Esophagus muscularis mucosa (tissue), 4 donors: ENCODE data around the gene CORO6. TPM values are rescaled to one million over a fixed set of nuclear protein-coding genes. Genes with fewer than 3 reads are reported as not detected.
A peak's percentile ranks its signal among the peaks of the same experiment; 100 is the strongest.

Experiments
- DNase-seq: peaks from one replicate; pipeline ENCODE4 v3.0.0-alpha.2; 2017; ENCODE audit errors: extremely low spot score
- H3K27ac ChIP-seq, 4 donors: fragments of 200-600 bp; sonication (generic); replicated peaks in 1 of 4; 1 replicate in 3 of 4; 2 replicates in 1 of 4; pipeline ENCODE4 v1.5.1; 2016 to 2019; ENCODE audit warnings: mild to moderate bottlenecking in 1 of 4
- H3K27me3 ChIP-seq, 4 donors: fragments of 200-600 bp; sonication (generic); one replicate each; pipeline versions ENCODE4 v1.5.1 to v1.6.0; 2016 to 2019
- H3K36me3 ChIP-seq, 4 donors: fragments of 200-600 bp; sonication (generic); one replicate each; pipeline ENCODE4 v1.5.1; 2016 to 2019
- H3K4me1 ChIP-seq, 4 donors: fragments of 200-600 bp; sonication (generic); one replicate each; pipeline ENCODE4 v1.5.1; 2016 to 2019
- H3K4me3 ChIP-seq, 4 donors: fragments of 200-600 bp; sonication (generic); 1 replicate in 2 of 4; 2 replicates in 2 of 4; pipeline ENCODE4 v1.5.1; 2016 to 2019; ENCODE audit warnings: mild to moderate bottlenecking in 4 of 4, moderate library complexity in 1 of 4
- H3K9me3 ChIP-seq, 4 donors: fragments of 200-600 bp; sonication (generic); 1 replicate in 3 of 4; 2 replicates in 1 of 4; pipeline ENCODE4 v1.5.1; 2016 to 2019
- CTCF ChIP-seq, 3 experiments: fragments of 200-600 bp in 2 of 3; fragments of 450-650 bp in 1 of 3; sonication (generic) in 2 of 3; IDR thresholded peaks; one replicate each; pipeline ENCODE4 v1.5.1; 2017 to 2019; ENCODE audit warnings: antibody characterized with exemption in 3 of 3, mild to moderate bottlenecking in 2 of 3, moderate library complexity in 1 of 3
- EP300 ChIP-seq: sonication (generic); formaldehyde crosslinking; IDR thresholded peaks from one replicate; pipeline ENCODE4 v1.6.1; 2017; ENCODE audit warnings: antibody characterized with exemption
- POLR2A ChIP-seq: fragments of 450-650 bp; IDR thresholded peaks from one replicate; pipeline ENCODE4 v1.6.1; 2017; ENCODE audit warnings: antibody characterized with exemption, moderate library complexity, mild to moderate bottlenecking, low read depth
- POLR2AphosphoS5 ChIP-seq, 2 donors: sonication (generic); formaldehyde crosslinking; IDR thresholded peaks; one replicate each; pipeline ENCODE4 v1.6.1; 2017; ENCODE audit warnings: antibody characterized with exemption in 2 of 2
- WGBS: methylation state at CpG from one replicate; pipeline ENCODE4 v1.1.5; 2018; 5-methylcytosine and 5-hydroxymethylcytosine counted together
- intact Hi-C: fragments of 100-400 bp; cut with DNase I; formaldehyde crosslinking; loops from one replicate; pipeline ENCODE4 v1.15.1; 2023
- total RNA-seq, 4 donors: library from RNA; depleted of rRNA; stranded (reverse); fragments of >200 nt; gene quantifications; one replicate each; pipeline versions ENCODE4 v1.1.0 to v1.2.1, GENCODE V29; 2016

CORO6 gene
- total RNA-seq, 4 donors from 2014 or later, result 43.7 to 67.7 (median 46.9) TPM

DNA sequence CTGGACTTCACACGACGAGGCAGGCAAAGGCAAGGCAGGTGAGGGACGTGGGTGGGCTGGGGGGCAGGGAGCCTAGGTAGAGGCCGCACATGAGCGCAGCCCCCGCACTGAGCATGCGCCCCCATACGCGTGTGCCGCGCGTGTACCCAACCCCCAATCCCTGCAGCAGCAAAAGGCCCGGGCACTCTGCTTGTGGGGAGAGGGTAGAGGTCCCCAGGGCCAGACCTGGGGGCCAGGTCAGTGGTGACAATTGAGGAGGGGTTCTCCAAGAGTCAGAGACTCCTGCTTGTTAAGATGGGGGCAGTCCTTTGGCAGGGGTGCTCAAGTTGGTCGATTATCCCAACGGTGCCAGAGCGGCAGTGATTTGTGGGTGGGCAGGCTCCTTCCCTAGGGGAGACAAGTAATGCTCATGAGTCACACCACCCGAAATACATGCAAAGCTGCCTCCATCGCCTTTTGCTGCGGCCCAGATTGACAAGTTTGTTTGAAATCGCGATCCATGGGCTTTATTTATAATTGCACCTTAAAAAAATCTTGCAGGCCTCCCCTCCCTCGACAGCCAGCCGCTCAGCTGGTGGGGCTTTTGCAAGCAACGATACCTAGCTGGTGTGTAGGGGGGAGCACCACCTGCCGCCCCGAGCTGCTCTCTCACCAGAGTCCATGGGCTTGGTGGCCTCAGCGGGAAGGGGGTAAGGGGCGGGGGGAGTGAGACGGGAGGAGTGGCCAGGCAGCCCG lies 32.1 kb downstream of the CORO6 start:
- Histone ChIP-seq H3K36me3 (no peaks in the 10 kb centered on the region), H3K27ac (peak overlapping the region; percentile 83 to 92 (median 86)), H3K27me3 (no peaks in the 10 kb centered on the region), H3K4me3 (peak overlapping the region; percentile 85 to 99 (median 88)), H3K4me1 (peaks cover 64 to 83% (median 75%) of the 10 kb centered on the region in 4 donors), H3K9me3 (no peaks in the 10 kb centered on the region)
- DNase-seq, result no peak
- intact Hi-C loops, result no loop called here
- TF ChIP-seq POLR2AphosphoS5 (IDR thresholded peaks at IDR 0.05) (no peak), POLR2A (no peak), EP300 (no peak), CTCF (IDR thresholded peaks at IDR 0.05) (no peak)
- WGBS, result 23% methylated on average over 15 of the region's 30 CpGs

GRCh38 chr17:29589524-29590410 lies 32.9 kb downstream of the CORO6 start, which contains the start of gene GIT1:
TSS of gene GIT1 (minus strand) at chr17:29589648. CDS start at chr17:29589378, 270 bp downstream.
- intact Hi-C loops, result loop anchor here (5.0 kb wide), 1 partner anchor 38 kb away; no protein-coding TSS in a partner anchor
- H3K9me3 ChIP-seq, result no peaks in the 10 kb centered on the region
- H3K36me3 ChIP-seq, result no peaks in the 10 kb centered on the region
- peaks cover 71 to 86% (median 82%) of the 10 kb centered on the region in 4 donors for H3K4me1 ChIP-seq
- WGBS, result 4% methylated on average over 14 of the region's 70 CpGs
- H3K4me3 ChIP-seq, result peak within 1 kb of the TSS; percentile 85 to 99 (median 88)
- TF ChIP-seq CTCF (IDR thresholded peaks at IDR 0.05), result peak in 1 of 3 experiments; percentile 52
- TF ChIP-seq POLR2AphosphoS5 (IDR thresholded peaks at IDR 0.05), result peak; percentile 69 to 74
- no peak for TF ChIP-seq EP300
- TF ChIP-seq POLR2A, result no peak
- H3K27ac ChIP-seq, result peak within 1 kb of the TSS; percentile 85 to 94 (median 88)
- DNase-seq, result no peak
- H3K27me3 ChIP-seq, result no peaks in the 10 kb centered on the region

DNA sequence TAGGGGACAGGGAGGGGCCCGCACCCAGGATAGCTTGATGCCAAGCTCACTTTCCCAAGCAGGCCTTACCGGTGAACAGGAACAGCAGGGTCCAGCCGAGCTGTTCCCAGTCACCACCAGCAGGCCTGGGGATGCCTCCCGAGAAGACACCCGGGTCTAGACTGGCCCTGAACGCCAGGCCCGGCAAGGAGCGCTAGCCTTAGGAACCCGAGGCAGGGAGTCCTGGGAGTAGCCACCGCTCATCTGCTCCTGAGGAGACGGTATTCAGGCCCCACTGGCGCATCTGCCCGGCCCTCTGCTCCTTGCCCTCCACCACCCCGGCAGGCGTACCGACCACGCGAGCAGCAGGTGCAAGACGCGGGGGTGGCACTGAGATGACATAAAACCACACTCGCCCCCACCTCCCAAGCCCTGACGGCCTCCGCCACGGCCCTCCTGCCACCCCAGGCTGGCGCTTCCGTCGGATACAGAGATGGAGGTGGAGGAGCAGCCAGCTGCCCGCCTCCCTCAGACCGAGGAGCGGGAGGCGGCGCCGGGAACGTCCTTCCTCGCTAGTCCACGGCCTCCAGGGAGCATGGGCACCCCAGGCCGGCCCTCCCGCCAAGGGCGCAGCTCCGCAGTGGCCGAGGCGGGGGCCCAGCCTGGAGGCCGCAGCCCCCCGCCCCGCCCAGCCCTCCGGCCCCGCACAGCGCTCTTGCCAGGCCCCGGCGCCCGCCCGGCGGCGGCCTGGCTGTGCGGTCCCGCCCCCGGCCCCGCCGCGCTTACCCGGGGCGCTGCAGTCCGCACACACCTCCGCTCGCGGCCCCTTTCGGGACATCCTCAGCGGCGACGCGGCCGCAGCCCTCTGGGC lies 33.9 kb downstream of the CORO6 start:
- peaks cover 74 to 86% (median 83%) of the 10 kb centered on the region in 4 donors for H3K4me1 ChIP-seq

More for the DNA sequence above, 33.9 kb downstream of the CORO6 start:
- H3K9me3 ChIP-seq, result no peaks in the 10 kb centered on the region
- DNase-seq, result no peak
- H3K36me3 ChIP-seq, result no peaks in the 10 kb centered on the region
- H3K27ac ChIP-seq, result peak overlapping the region; percentile 85 to 94 (median 88)
- WGBS, result 2% methylated on average over 10 of the region's 72 CpGs
- intact Hi-C loops, result loop anchor here (5.0 kb wide), 1 partner anchor 39 kb away; no protein-coding TSS in a partner anchor
- H3K4me3 ChIP-seq, result peak overlapping the region; percentile 85 to 99 (median 88)
- TF ChIP-seq CTCF (IDR thresholded peaks at IDR 0.05), result no peak
- TF ChIP-seq POLR2AphosphoS5 (IDR thresholded peaks at IDR 0.05), result no peak
- TF ChIP-seq EP300, result no peak
- no peak for TF ChIP-seq POLR2A
- no peaks in the 10 kb centered on the region for H3K27me3 ChIP-seq
